HCT116 (cell line): ENCODE data around the gene ATP2B1.

Experiments
- CTCF ChIP-seq, 3 experiments: fragments of 200-600 bp in 1 of 3; sonication (generic) in 1 of 3; IDR thresholded peaks in 2 of 3; conservative IDR thresholded peaks in 1 of 3; 2 replicates each; pipeline ENCODE4 v1.5.1; 2012 to 2017; ENCODE audit warnings: low read depth in 2 of 3, low read length in 2 of 3, antibody characterized with exemption in 1 of 3, borderline replicate concordance in 1 of 3, control low read depth in 1 of 3, mild to moderate bottlenecking in 1 of 3, mixed read lengths in 1 of 3, mixed run types in 1 of 3, moderate library complexity in 1 of 3; ENCODE audit not compliant: insufficient read depth in 1 of 3
- EZH2phosphoT487 ChIP-seq: fragments of 200-600 bp; IDR thresholded peaks from 2 replicates; pipeline ENCODE4 v1.6.1; 2018; ENCODE audit warnings: antibody characterized with exemption, borderline replicate concordance
- JUND ChIP-seq: IDR thresholded peaks from 2 replicates; pipeline ENCODE4 v1.6.1; 2012
- POLR2AphosphoS5 ChIP-seq: IDR thresholded peaks from 2 replicates; pipeline ENCODE4 v1.6.1; 2011; ENCODE audit warnings: mild to moderate bottlenecking, low read depth, low read length, moderate library complexity
- SIN3A ChIP-seq: IDR thresholded peaks from 2 replicates; pipeline ENCODE4 v1.6.1; 2012; ENCODE audit warnings: low read depth
- SP1 ChIP-seq: IDR thresholded peaks from 2 replicates; pipeline ENCODE4 v1.6.1; 2012; ENCODE audit warnings: low read depth
- ZNF274 ChIP-seq: fragments of 200-500 bp; sonication (Bioruptor generic); IDR thresholded peaks from 2 replicates; pipeline ENCODE4 v1.6.1; 2014; ENCODE audit warnings: mild to moderate bottlenecking, low read depth, low read length, inconsistent platforms

GRCh38 chr12:89565002-89565401, 143.6 kb downstream of the ATP2B1 start:
- TF ChIP-seq CTCF (IDR thresholded peaks at IDR 0.05 in 2 of 3, conservative IDR thresholded peaks at IDR 0.05 in 1 of 3; ENCODE audit: borderline replicate concordance in 1 of 3, insufficient read depth in 1 of 3, low read depth in 2 of 3, low read length in 2 of 3) (no peak), POLR2AphosphoS5 (no peak), JUND (no peak), SIN3A (no peak), SP1 (no peak), ZNF274 (no peak), EZH2phosphoT487 (no peak)
